ENCODE results near the gene GIPC3. TPM values are rescaled to one million over a fixed set of nuclear protein-coding genes. Genes with fewer than 3 reads are reported as not detected.
A peak's percentile ranks its signal among the peaks of the same experiment; 100 is the strongest.

The GIPC3 gene
- total and polyA plus RNA-seq, 9 donors: 0.11 to 3.3 (median 0.35) TPM

GRCh38 chr19:3610745-3611717, 25.8 kb downstream of the GIPC3 start:
- Histone ChIP-seq H3K4me1 (ENCODE audit: insufficient read depth) (peaks cover 11% of the 10 kb centered on the region), H3K4me3 (no peak overlapping the region), H3K36me3 (no peaks in the 10 kb centered on the region), H3K27ac (no peak overlapping the region), H3K9me3 (no peaks in the 10 kb centered on the region), H3K27me3 (no peaks in the 10 kb centered on the region)
- TF ChIP-seq CTCF (IDR thresholded peaks at IDR 0.05) (no peak), EP300 (IDR thresholded peaks at IDR 0.05) (no peak), POLR2A (IDR thresholded peaks at IDR 0.05) (no peak)
- DNase-seq: peak in 3 of 5 donors; percentile 27 to 41 (median 29)
- WGBS, 3 donors: 76 to 77% (median 76%) methylated on average over 39 to 41 of the region's 41 CpGs
- intact Hi-C loops (cut with DNase I): loop anchor here in 2 of 4 donors (10.0 kb wide), 2 partner anchors 66 to 286 kb away; no protein-coding TSS in a partner anchor

GRCh38 chr19:3611841-3612240, 26.6 kb downstream of the GIPC3 start:
- Histone ChIP-seq H3K4me3 (no peak overlapping the region), H3K27ac (no peak overlapping the region), H3K4me1 (ENCODE audit: insufficient read depth) (peaks cover 11% of the 10 kb centered on the region), H3K9me3 (no peaks in the 10 kb centered on the region), H3K36me3 (no peaks in the 10 kb centered on the region), H3K27me3 (no peaks in the 10 kb centered on the region)
- peak in 4 of 5 donors; percentile 23 to 34 (median 28) for DNase-seq
- intact Hi-C loops (cut with DNase I): loop anchor here in 2 of 4 donors (10.0 kb wide), 2 partner anchors 67 to 287 kb away; no protein-coding TSS in a partner anchor
- 93 to 97% (median 95%) methylated on average over 36 of the region's 36 CpGs for WGBS, 3 donors
- TF ChIP-seq POLR2A (IDR thresholded peaks at IDR 0.05) (no peak), EP300 (IDR thresholded peaks at IDR 0.05) (no peak), CTCF (IDR thresholded peaks at IDR 0.05) (no peak)

GRCh38 chr19:3612330-3612729, 27.1 kb downstream of the GIPC3 start:
- Histone ChIP-seq H3K9me3 (no peaks in the 10 kb centered on the region), H3K36me3 (no peaks in the 10 kb centered on the region), H3K27me3 (no peaks in the 10 kb centered on the region), H3K27ac (no peak overlapping the region), H3K4me1 (ENCODE audit: insufficient read depth) (peaks cover 7% of the 10 kb centered on the region), H3K4me3 (no peak overlapping the region)
- TF ChIP-seq CTCF (IDR thresholded peaks at IDR 0.05) (no peak), EP300 (IDR thresholded peaks at IDR 0.05) (no peak)
- DNase-seq: peak in 3 of 5 donors; percentile 25 to 41 (median 31)
- intact Hi-C loops (cut with DNase I): loop anchor here in 2 of 4 donors (10.0 kb wide), 2 partner anchors 68 to 288 kb away; no protein-coding TSS in a partner anchor
- 96% methylated on average over 33 of the region's 33 CpGs for WGBS, 3 donors

GRCh38 chr19:3612901-3613741, 27.8 kb downstream of the GIPC3 start:
- peaks cover 1% of the 10 kb centered on the region for H3K4me1 ChIP-seq (ENCODE audit: insufficient read depth)
- 72 to 78% (median 76%) methylated on average over 75 to 79 of the region's 79 CpGs for WGBS, 3 donors
- no peaks in the 10 kb centered on the region for H3K9me3 ChIP-seq
- intact Hi-C loops (cut with DNase I): loop anchor here in 2 of 4 donors (10.0 kb wide), 2 partner anchors 68 to 288 kb away; no protein-coding TSS in a partner anchor
- H3K4me3 ChIP-seq: no peak overlapping the region
- no peaks in the 10 kb centered on the region for H3K27me3 ChIP-seq
- TF ChIP-seq POLR2A (IDR thresholded peaks at IDR 0.05): no peak
- no peak for TF ChIP-seq EP300 (IDR thresholded peaks at IDR 0.05)
- no peak overlapping the region for H3K27ac ChIP-seq
- H3K36me3 ChIP-seq: no peaks in the 10 kb centered on the region
- peak in 4 of 5 donors; percentile 31 to 67 (median 52) for DNase-seq

Measured in ovary (tissue), 9 donors.